Dermis blood vessel endothelial cell (primary cell): Measurements from ENCODE around the gene SYT12. TPM values are rescaled to one million over a fixed set of nuclear protein-coding genes. Genes with fewer than 3 reads are reported as not detected.

Experiments used
- total RNA-seq: library from RNA; depleted of rRNA; stranded (reverse); fragments of >200 nt; gene quantifications from 2 replicates; pipeline ENCODE4 v1.2.3, GENCODE V29; 2014

SYT12 gene
- total RNA-seq, 1 donor from 2014 or later, result 0.17 TPM

Other genes starting within 250 kb of the SYT12 start
- 17.0 and 27.0 TPM in 2 replicates for gene RCE1, start 179.7 kb upstream of the SYT12 start, total RNA-seq
- gene LRFN4, start 166.1 kb upstream of the SYT12 start, total RNA-seq, result 30.8 and 33.3 TPM in 2 replicates
- 10.2 and 25.3 TPM in 2 replicates for gene PC, start 64.8 kb upstream of the SYT12 start, total RNA-seq
- gene C11orf86, start 47.8 kb upstream of the SYT12 start, total RNA-seq, result not detected in 2 replicates
- 15.4 and 24.5 TPM in 2 replicates for gene RHOD, start 33.7 kb downstream of the SYT12 start, total RNA-seq
- gene KDM2A, start 96.1 kb downstream of the SYT12 start, total RNA-seq, result 55.1 and 58.5 TPM in 2 replicates
- 40.0 and 56.8 TPM in 2 replicates for gene GRK2, start 243.3 kb downstream of the SYT12 start, total RNA-seq